Activated CD8-positive, alpha-beta memory T cell treated with anti-CD3 and anti-CD28 coated beads, Interleukin-2, amount 50 U/mL, for 24 hours (primary cell): Measurements from ENCODE around the gene PRKN.
"Not testable (repeated sequence)": the region's sequence is repeated elsewhere in the genome, so short reads cannot be mapped to it uniquely, and the experiment has no call there.

Source experiments
- DNase-seq: peaks from one replicate; pipeline ENCODE4 v3.0.0-alpha.2; 2020; ENCODE audit errors: extremely low read depth

The PRKN gene

DNA sequence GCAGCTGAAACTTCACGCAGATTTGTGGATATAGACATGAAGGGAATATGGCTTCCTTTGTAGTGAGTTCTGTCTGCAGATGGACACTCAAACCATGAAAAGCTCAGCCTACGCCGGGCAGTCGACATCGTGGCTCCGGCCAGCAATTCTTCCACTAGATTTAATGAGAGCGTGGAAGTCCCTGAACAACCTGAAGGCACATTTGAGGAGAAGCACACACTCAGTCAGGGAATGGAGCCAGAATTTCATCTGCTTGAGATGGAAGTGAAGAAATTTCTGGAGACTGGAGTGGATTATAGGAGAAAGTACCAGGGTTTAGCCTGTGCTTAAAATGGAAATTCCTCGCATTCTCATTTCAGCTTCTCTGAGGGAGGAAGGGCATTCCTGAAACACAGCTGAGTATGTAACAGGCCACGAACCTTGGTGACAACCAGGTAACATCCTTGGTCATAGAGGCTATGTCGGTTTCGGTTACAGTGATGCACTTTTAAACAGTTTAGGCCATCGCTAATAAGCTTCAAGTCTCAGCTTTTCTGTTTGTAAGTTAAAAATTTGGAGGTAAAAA lies 1373.2 kb downstream of the PRKN start:
- DNase-seq = no peak

DNA sequence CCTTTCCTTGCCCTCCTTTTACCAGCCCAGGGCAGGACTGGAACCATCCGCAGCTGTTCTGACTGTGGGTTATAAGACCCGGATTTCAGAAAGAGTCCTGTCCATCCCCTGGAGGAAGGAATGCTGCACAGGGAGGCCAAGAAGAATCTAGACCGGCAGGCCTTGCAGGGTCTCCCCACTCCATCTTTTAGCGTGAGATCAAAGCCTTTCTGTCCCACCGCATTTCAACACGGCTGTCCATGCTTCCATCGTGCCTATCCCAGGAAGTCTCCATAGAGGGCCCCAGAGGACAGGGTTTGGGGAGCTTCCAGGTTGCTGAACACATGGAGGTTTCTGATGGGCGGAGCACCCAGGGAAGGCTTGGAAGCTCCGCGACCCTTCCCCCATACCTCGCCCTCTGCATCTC lies 1374.4 kb downstream of the PRKN start:
- no peak for DNase-seq

GRCh38 chr6:161351858-161352257 lies 1375.7 kb downstream of the PRKN start:
- DNase-seq = no peak

- DNase-seq = no peak
Measured at GRCh38 chr6:161349886-161350285, 1377.7 kb downstream of the PRKN start.

DNA sequence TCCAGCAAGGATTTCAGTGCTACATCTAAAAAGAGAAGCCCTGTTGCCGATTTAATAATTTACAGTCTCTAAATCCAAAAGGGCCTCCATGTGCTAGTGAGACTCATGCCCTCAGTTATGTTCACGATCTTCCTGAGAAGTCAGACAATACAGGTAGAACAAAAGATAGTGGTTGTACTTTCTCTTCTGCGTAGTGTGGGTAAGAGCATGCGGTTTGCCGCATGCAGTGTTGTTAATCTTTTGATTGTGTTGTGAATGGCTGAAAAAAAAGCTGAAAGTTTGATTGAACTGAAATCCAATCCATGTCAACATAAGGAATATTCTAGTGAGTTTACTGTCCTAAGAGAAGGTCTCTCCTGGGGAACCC lies 1379.0 kb downstream of the PRKN start:
- no peak for DNase-seq

DNA sequence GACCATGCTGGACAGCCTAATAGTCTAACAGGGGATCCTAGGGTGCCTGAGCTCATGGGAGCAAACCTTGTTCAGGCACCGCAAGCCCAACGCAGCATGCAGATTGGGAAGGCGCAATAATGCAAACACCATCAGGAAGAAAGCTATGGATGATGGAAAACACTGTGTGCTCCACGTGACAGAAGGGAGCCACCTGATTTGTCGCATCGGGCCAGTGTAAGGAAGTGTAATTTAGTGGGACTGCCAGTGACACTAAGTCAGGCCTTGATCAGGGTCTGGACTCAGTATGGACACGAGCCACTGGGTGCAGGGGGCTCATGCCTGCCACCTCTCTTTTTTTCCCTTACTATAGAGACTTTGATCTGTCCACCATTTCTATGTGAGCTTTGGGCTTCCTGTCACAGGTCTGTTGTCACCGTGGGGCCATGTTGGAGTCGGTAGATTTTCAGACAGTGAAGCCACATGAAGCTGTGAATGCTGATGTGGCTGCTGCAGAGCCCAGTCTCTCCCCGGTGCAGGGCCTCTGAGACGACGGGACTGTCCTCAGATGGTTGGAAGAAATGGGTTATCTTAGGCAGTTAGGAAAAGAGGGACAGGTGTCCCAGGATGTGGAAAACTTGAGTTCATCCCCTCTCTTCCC lies 1379.5 kb downstream of the PRKN start:
- DNase-seq = no peak

DNA sequence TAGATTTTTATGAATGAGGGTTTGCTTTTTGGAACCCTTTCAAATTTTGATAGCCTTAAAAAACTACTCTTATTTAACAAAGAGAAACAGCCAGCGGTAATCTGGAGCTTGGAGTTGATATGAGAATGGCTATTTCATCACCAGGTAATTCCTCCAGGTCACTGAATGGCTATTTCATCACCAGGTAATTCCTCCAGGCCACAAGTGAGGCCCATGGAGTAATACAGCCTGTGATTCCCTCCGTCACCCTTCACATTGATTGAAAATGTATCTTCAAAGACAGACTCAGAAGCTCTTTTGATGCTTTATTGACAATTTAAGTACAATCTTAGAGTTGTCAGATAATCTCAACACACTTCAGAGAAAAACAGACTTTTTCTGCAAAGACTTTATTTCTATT lies 1380.4 kb downstream of the PRKN start:
- DNase-seq = no peak

- no peak for DNase-seq
Measured at GRCh38 chr6:161346717-161347116, 1380.8 kb downstream of the PRKN start.

GRCh38 chr6:161344626-161345025 lies 1382.9 kb downstream of the PRKN start:
- DNase-seq = no peak

- no peak for DNase-seq
Measured at GRCh38 chr6:161342039-161342438, 1385.5 kb downstream of the PRKN start.

GRCh38 chr6:161341638-161342037 lies 1385.9 kb downstream of the PRKN start:
- DNase-seq = no peak

GRCh38 chr6:161338015-161338414 lies 1389.6 kb downstream of the PRKN start:
- no peak for DNase-seq

DNA sequence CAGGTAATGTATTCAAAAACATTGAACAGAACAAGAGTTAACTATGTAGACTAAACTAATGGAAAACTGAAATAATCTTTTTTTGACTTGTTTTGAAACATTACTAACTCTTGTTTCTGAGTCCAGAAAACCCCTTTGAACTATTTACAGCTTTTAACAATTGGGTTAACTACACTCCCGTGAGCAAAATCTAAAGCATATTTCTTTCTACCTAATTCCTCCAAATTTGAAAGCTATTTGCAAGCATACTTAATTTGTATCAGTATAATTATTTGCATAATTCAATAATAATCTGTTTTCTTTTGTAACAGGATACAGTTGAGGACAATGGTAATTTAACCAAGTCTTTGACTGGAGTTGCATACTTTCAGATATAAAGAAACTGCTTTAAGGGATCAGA lies 1391.1 kb downstream of the PRKN start:
- no peak for DNase-seq

- DNase-seq = no peak
Measured at GRCh38 chr6:161333410-161333809, 1394.2 kb downstream of the PRKN start.

GRCh38 chr6:161331402-161332081 lies 1396.0 kb downstream of the PRKN start:
- DNase-seq = not testable (repeated sequence)

- no peak for DNase-seq
Measured at GRCh38 chr6:161327360-161327953, 1400.1 kb downstream of the PRKN start.

DNA sequence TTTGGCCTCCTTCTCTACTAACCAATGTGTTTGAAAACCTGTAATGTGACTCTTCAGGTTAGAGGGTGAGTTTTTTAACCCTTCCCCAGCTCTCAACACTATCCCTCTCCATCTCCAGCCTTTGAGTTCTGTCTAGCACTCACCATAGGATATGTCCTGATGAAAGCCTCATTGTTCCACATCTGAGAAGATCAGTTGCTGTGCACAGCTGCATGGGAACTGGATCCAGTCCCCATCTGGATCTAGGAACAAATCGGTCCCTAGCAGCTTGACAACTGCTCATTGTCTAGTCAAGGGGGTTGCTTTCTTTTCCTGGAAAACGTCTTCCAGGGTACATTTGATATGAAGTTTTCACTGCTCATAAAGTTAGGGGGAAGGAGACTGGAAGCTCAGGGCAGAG lies 1408.3 kb downstream of the PRKN start:
- no peak for DNase-seq

- no peak for DNase-seq
Measured at GRCh38 chr6:161318456-161318855, 1409.1 kb downstream of the PRKN start.

GRCh38 chr6:161316531-161316930 lies 1411.0 kb downstream of the PRKN start:
- no peak for DNase-seq

DNA sequence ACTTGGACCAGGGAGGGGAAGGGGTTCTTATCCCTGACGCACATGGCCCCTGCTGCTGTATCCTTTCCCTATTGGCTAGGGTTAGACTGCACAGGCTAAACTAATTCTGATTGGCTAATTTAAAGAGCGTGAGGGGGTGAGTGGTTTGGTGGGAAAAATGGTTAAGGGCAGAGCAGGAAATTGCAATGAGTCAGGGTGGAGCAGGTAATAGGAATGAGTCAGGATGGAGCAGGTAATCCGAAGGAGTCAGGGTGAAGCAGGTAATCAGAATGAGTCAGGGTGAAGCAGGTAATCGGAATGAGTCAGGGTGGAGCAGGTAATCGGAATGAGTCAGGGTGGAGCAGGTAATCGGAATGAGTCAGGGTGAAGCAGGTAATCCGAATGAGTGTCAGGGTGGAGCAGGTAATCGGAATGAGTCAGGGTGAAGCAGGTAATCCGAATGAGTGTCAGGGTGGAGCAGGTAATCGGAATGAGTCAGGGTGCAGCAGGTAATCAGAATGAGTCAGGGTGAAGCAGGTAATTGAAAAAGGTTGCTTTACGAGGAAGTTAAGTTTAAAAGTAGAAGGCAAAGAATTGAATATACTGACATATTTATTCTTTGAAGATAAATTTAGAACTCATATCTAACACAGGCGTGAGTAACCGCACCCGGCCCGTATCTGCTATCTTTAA lies 1412.2 kb downstream of the PRKN start:
- DNase-seq = not testable (repeated sequence)

GRCh38 chr6:161314541-161315245 lies 1412.9 kb downstream of the PRKN start:
- not testable (repeated sequence) for DNase-seq
